ENCODE results near the gene ZNF668.
A peak's percentile ranks its signal among the peaks of the same experiment; 100 is the strongest.

Gene ZNF668

DNA sequence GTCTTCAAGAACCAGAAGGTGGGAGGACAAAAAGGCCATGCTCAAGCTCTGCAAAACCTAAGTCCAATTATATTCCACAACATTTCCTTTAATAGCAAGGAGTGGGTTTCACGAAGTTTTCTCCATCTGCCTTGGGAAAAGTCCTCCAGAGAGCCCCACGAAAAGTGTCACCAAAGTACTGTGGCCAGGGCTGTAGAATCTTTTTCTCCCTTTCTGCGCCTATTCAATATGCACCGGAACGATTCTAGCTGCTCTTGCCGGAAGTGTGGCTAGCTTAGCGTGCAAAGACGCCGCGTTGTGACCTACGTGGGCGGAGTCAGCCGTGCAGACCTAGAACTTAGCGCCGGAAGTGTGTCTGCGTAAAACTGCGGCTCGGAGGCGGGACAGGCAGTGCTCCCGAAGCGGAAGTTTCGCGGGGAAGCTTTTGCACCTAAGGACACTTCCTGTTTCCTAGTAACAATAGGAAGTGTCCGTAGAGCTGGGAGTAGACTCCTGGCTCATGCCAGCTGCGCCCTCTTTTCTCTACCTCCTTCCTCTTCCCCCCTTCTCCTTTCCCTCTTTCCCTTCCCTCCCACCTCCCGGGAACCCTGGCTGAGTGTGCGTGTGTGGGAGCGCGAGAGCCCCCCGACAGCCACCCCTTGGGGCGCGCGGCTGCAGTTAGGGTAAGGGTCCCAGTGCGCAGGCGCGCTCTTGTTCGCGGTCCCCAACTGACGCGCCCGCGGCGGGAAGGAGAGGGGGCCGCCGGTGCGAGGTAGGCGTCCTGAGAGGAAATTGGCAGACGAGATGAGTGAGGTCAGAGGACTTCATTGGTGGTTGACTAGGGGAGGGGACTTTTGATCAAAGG, at the start of gene ZNF668, which contains the start of gene ZNF646:
Gene ZNF668 (minus strand): TSS at position 271 of the 844 bp plus-strand sequence. CDS start 9,781 bp downstream, outside the sequence.
Gene ZNF646 (plus strand): TSS at position 453 of the 844 bp plus-strand sequence. CDS start 1,903 bp downstream, outside the sequence.
- peak; percentile 89 for DNase-seq (ENCODE audit: low read depth)

DNA sequence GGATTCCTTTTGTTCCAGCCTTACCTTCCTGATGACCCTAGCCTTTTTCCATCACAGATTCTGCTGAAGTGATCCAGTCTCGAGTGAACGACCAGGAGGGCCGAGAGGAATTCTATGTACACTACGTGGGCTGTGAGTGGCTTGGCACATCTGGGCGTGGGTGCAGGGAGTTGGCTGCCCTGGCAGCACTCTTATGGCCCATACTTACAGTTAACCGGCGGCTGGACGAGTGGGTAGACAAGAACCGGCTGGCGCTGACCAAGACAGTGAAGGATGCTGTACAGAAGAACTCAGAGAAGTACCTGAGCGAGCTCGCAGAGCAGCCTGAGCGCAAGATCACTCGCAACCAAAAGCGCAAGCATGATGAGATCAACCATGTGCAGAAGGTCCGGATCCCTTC, 46.1 kb upstream of the ZNF668 start:
- no peak for DNase-seq (ENCODE audit: low read depth)

DNA sequence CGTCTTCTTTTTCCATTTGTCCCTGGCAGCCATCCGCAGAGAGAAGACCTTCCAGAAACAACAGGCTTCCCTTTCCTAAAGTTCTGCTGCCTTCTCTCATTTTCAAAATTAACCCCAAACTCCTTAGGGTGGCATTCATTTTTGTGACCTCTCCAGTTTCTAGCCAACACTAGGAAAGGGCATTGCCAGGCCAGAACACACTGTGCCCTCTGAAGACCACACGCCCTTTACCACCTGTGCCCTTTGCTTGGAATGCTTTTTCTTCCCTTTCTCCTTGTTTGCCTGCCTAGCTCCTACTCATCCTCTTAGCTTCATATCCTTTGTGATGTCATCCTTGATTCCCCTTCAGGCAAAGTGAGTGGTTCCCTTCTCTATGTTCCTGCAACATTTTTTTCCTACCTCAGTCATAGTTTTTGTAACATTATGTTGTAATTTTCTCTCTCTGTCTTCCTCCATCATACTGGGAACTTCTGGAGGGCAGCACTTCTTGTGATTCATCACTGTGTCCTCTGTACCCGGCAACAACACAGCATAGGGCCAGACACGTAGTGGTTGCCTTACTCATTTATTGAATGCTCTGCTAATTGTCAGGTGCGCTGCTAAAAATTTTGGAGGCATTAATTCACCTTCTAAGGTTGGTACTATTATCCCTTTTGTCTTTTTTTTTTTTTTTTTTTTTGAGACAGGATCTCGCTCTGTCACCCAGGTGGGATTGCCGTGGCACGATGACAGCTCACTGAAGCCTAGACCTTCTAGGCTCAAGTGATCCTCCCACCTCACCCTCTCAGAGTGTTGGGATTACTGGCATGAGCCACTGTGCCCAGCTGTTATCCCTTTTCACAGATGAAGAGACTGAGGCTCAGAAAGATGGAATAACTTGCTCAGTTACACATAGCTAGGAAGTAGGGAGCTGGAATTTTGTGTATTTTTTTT, 44.4 kb upstream of the ZNF668 start:
- no peak for DNase-seq (ENCODE audit: low read depth)

DNA sequence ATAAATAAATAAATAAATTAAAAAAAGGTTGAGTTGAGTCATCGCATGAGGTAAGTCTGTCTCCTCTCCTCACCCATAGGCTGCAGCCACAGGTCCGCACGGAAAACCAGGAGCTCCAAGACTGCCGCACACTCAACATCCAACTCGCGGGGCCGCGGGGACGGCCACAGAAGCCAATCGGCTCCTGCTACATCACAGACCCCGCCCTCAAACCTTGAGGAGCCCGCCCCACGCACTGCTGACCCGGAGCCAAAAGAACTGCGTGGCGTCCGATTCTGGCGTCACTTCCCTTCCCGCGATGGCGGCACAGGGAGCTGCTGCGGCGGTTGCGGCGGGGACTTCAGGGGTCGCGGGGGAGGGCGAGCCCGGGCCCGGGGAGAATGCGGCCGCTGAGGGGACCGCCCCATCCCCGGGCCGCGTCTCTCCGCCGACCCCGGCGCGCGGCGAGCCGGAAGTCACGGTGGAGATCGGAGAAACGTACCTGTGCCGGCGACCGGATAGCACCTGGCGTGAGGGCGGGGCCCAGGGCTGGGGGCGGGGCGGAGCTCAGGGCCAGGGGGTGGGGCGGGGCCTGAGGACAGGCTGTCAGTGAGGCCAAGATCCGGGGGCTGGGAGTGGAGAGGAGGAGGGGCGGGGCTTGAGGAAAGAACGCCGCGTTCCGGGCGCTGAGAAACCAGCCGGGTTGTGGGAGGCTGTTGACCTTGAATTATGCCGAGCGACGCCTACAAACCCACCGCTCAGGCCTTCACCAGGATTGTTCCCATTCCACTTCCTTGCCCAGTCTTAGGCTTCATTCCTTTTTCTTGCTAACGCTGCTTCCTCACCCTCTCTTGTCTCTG, 43.6 kb upstream of the ZNF668 start, which contains the start of gene KAT8:
Gene KAT8 (plus strand): TSS at position 281 of the 839 bp plus-strand sequence. CDS start 18 bp downstream, at position 299.
- DNase-seq (ENCODE audit: low read depth): peak; percentile 87

DNA sequence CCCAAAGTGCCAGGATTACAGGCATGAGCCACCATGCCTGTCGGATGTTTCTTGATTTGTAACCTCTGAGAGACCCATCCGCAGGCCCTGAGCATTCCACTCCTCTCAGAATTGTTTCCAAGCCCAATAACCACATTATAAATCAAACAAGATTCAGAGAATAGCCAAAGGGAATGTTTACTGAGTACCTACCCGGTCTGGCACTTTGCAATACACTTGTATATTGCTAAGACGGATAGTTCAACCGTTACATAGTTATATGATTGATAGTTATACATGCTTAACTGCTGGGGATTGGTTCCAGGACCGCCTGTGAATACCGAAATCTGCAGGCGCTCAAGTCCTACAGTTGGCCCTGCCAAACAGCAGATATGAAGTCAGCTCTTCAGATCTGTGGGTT, 40.4 kb upstream of the ZNF668 start:
- no peak for DNase-seq (ENCODE audit: low read depth)

DNA sequence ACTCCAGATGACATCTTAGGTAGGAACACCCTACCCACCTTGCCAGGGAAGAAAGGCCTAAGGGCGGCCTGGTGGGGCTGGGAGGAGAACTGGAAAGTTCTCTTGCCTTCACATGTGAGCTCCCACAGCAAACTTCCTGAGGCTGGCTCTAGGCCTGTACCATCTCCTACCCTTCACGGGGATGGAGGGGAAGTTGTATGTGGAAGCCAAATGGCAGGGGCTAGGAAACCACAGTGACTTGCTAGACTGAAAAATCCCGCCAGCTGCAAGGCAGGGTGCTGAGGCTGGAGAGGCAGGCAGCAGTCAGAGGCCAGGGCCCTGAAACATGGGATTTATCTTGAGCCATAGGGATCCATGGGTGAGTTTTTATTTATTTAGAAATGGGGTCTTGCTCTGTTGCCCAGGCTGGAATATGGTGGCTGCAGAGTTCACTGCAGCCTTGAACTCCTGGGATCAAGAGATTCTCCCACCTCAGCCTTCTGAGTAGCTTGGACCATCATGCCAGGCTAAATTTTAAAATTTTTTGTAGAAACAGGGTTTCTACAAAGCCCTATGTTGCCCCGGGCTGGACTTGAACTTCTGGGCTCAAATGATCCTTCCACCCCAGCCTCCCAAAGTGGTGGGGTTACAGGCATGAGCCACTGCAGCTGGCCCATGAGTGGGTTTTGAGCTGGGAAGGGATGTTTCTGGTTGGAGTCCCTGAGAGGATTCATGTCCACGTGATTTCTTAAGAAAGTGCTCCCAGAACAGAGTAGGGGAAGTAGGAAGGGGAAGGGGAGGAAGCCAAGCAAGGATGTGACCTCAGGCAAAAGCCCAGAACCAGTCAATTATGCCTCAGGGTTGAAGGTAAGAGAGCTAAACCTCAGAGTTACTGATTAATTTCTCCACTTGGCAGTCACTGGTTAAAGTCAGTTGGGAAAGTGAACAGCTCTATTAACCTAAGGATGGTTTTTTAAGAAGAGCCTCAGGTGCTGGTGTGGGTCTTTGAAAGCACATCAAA, 39.4 kb upstream of the ZNF668 start:
- DNase-seq (ENCODE audit: low read depth): no peak

DNA sequence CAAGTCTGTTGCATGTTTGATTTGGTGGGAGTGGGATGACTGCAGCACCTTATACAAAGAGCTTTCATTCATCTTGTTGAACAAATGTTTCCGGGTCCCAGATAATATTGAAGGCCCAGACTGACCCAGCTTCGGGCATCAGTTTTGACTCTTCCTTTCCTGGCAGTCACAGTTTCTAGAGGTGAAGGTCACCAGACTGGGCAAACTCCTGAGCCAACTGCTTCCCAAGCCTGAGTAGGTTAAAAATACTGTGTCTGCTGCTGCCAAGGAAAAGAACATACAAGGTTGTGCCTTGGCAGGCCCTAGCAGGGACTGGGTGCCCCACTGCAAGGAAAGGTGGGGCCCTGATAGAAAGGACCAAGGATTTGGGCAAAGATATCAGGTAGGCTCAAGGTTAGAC, 38.7 kb upstream of the ZNF668 start:
- DNase-seq (ENCODE audit: low read depth): no peak

DNA sequence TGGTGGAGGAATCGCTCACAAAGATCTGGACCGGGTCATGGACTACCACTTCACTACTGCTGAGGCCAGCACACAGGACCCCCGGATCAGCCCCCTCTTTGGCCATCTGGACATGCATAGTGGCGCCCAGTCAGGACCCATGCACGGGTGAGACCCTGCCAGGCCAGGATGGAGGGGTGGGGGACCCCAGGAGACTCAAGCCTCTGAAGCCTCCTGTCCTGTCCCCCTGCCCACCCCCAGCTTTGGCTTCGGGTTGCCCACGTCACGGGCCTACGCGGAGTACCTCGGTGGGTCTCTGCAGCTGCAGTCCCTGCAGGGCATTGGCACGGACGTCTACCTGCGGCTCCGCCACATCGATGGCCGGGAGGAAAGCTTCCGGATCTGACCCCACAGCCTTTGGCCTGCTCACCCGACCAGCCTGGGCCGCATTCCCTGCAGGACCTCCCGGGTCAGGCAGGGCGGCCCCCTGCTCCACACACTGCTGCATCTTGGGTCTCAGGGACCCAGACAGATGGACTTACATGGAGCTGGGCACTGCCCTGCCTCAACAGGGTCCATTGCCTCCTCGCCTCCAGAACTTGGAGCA, 37.9 kb upstream of the ZNF668 start:
- DNase-seq (ENCODE audit: low read depth): no peak

DNA sequence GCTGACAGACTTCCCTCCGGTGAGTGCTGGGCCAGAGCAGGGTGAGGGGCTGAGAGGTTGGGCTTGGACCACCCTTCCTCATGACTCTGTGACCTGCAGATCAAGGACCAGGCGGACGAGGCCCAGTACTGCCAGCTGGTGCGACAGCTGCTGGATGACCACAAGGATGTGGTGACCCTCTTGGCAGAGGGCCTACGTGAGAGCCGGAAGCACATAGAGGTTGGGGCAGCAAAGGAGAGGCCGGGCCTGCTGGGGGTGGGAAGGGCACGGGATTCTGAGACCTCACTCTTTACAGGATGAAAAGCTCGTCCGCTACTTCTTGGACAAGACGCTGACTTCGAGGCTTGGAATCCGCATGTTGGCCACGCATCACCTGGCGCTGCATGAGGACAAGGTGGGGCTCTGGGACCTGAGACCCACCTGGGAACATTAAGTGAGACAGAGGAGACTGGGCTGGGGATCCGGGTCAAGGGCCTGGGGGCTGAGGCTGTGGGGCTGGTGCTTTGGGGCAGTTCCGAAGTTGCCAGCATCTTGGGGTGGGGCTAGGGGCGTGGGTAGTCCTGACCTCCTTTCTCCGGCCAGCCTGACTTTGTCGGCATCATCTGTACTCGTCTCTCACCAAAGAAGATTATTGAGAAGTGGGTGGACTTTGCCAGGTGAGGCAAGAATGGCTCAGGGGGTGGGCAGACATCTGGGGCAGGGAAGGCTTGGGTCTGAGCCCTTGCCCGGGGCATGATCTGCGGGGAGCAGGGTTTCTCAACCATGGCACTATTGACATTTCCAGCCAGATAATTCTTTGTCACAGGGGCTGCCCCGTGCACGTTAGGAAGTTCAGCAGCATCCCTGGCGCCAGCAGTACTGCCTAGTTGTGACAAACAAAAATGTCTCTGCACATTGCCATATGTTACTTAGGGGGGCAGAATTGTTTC, 36.3 kb upstream of the ZNF668 start:
- DNase-seq (ENCODE audit: low read depth): no peak

DNA sequence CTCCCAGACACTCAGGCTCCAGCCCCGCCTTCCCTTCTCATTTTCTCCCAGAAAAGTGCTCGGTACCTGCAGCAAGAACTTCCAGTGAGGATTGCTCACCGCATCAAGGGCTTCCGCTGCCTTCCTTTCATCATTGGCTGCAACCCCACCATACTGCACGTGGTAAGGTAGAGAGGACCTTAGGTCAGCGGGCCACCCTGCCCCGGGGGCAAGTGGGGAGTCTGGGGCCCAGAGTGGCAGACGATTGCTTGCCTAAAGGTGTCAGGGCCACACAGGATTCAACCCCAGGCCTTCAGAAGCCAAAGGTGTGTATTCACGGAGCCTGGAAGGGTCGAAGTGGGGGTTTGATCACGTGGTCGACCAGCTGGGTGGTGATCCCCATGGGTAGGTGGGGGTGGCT, 35.6 kb upstream of the ZNF668 start:
- DNase-seq (ENCODE audit: low read depth): no peak

DNA sequence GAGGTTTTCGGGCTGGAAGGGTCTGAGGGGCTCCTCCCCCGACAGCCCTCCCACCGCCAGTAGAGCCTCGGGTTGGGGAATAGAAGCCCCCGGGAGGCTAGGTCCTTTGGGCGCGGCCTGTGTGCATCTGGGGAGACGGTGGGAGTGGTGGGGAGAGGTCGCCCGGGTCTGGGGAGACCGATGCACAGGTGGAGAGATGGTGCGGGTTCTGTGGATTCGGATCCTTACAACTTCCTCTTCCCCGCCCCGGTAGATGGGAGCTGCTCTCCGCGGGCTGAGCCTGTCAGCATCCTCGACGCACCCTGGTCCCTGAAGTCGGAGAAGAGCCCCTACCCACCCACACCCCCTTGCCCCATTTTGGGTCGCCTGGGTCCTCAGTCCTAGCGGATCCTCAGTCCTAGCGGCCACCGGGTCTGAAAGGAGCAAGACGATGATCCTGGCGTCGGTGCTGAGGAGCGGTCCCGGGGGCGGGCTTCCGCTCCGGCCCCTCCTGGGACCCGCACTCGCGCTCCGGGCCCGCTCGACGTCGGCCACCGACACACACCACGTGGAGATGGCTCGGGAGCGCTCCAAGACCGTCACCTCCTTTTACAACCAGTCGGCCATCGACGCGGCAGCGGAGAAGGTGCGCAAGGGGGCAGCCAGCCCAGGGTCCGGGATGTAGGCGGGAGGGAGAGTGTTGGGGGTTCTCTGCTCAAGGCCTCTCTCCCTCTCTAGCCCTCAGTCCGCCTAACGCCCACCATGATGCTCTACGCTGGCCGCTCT, 34.9 kb upstream of the ZNF668 start:
- no peak for DNase-seq (ENCODE audit: low read depth)

DNA sequence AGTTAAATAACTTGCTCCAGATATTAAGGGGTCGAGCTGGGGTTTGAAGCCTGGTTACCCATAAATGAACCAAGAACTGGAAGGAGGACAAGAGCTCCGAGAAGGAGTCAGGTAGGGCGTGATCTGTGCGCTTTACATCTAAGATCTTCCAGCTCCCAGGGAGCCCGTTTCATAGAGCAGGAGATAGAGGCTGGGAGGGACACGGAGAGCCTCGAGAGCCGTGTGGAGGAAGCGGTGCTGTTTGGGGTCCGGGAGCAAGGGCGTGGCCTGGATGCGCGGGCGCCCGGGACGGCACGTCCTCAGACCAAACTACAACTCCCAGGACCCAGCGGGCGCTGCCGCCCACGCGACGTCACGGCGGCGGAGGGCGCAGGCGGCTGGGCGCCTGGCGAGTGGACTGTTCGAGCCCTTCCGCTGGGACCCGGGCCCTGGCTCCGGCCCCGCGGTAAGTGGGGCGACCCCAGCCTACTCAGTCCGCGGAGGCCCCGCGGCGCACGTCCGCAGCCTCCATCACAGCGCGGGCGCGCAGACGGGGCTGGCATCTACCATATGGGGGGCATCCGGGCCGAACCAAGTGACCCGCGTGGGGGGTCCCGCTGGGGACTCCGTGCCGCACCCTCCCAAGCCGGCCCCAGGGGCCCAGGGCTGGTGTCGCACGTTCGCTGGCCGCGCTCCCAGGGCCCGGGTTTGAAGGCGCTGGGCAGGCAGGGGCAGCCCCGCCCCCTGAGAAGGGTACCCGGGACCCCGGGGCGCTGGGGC, 34.2 kb upstream of the ZNF668 start, which contains the start of gene BCKDK:
Gene BCKDK (plus strand): TSS at position 352 of the 759 bp plus-strand sequence. CDS start 838 bp downstream, outside the sequence.
- DNase-seq (ENCODE audit: low read depth): peak; percentile 59

DNA sequence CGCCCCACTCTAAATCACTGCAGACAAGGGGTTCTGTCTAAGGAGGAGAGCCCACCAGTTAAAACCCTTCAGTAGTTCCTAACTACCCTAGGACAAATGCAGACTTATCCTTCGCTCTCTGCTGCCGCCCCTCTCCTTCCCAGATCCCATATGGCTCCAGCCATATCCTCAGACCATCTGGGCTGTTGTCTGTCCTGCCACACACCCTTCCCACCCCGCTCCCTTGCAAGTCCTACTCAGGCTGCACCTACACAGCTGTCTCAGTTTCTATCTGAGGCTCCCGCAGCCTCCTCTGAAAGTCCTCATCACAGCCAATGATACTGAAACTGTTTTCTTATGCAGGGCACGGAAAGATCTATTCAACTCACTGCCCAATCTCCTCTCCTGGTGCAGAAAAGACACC, 33.4 kb upstream of the ZNF668 start:
- DNase-seq (ENCODE audit: low read depth): no peak

DNA sequence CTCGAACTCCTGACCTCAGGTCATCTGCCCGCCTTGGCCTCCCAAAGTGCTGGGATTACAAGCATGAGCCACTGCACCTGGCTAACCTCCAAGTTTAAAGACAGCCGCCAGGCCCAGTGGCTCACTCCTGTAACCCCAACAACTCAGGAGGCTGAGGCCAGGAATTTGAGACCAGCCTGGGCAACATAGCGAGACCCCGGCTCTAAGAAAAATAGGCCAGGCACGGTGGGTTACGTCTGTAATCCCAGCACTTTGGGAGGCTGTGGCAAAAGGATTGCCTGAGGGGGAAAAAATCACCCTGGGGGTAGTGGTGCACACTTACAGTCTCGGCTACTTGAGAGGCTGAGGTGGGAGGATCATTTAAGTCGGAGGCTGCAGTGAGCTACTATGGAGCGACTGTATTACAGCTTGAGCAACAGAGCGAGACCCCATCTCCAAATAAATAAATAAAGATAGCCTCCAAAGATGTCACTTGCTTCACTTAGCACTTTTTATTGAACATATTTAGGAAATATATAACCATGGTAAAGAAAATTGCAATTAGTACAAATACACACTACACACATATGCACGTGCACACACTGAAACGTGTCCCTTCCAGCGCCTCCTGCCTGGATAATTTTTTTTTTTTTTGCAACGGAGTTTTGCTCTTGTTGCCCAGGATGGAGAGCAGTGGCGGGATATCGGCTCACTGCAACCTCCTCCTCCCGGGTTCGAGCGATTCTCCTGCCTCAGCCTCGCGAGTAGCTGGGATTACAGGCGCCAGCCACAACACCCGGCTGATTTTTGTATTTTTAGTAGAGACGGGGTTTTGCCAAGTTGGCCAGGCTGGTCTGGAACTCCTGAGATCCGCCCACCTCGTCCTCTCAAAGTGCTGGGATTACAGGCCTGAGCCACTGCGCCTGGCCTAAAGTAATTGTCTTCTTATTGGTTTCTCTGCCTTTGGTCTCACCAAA, 32.7 kb upstream of the ZNF668 start:
- no peak for DNase-seq (ENCODE audit: low read depth)

DNA sequence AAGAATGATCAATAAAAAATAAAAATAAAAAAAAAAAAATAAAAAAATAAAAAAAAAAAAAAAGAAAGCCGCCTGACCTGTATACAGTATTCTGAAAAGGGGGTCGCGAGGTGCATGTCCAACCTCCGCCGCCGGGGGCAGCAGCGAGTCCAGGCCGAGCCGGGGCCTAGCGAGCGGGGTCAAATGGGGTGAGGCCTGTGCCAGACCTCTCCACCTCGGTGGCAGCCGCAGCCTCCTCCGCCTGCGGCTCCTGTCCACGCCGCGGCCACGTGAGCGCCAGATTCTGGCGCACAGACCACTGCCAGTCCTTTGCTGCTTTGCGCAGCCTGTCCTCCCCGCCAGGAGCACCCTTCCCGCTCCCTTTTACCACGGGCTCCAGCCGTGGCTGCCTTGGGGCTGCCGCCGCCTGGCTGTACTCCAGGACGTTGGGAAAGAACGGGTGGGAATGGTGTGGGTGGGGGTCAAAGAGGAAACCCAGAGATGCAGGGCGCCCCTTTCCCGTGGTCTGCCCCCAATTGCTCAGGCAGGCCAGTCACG, 31.7 kb upstream of the ZNF668 start:
- DNase-seq (ENCODE audit: low read depth): peak; percentile 77

Measured in stimulated activated CD8-positive, alpha-beta memory T cell treated with anti-CD3 and anti-CD28 coated beads, Interleukin-15, amount 100 ng/mL, for 24 hours (primary cell).